Activated CD4-positive, alpha-beta T cell treated with anti-CD3 and anti-CD28 coated beads for 24 hours (primary cell): ENCODE measurements around the gene ZNF594.
"Not testable (repeated sequence)": the region's sequence is repeated elsewhere in the genome, so short reads cannot be mapped to it uniquely, and the experiment has no call there.

ENCODE experiments used
- DNase-seq, 2 donors: peaks; one replicate each; pipeline ENCODE4 v3.0.0-alpha.2; 2020; ENCODE audit warnings: low read depth in 2 of 2

Gene ZNF594

DNA sequence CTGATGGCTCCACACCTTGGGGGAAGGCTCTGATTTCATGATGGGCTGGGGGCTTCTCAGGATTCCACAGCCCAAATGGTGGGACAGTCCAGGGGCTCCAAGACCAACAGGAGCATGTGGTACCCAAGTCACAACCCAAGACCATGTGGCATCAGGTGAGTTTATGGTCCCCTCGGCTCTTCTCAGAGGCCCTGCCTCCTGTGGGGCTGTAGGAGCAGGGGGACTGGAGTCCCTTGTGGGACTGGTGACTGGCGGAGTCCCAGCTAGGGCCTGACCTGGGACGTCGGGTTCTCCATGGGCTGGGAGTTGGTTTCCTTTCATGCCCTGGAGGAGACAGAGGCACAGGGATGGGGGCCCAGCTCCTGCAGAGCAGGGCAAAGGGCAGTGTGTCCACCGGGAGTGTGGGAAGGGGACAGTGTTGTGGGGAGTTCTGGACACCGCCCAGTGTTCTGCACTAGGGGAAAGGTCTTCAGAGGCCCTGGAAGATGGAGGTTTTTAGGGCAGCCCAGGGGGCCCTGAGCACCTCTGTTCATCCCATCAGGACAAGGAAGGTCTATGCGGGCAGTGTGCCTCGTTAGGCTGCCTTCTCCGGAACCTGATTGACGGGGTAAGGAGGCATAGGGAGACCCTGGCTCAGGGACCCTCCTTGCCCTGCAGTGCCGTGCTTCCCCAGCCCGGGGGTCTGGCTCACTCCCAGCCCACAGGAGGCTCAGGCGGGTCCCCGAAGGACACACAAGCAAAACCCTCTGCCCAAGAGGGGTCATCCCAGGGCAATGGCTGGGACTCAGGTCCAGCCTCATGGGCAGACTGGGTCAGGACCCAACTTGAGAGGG is 54.9 kb downstream of the ZNF594 start:
- not testable (repeated sequence) for DNase-seq

DNA sequence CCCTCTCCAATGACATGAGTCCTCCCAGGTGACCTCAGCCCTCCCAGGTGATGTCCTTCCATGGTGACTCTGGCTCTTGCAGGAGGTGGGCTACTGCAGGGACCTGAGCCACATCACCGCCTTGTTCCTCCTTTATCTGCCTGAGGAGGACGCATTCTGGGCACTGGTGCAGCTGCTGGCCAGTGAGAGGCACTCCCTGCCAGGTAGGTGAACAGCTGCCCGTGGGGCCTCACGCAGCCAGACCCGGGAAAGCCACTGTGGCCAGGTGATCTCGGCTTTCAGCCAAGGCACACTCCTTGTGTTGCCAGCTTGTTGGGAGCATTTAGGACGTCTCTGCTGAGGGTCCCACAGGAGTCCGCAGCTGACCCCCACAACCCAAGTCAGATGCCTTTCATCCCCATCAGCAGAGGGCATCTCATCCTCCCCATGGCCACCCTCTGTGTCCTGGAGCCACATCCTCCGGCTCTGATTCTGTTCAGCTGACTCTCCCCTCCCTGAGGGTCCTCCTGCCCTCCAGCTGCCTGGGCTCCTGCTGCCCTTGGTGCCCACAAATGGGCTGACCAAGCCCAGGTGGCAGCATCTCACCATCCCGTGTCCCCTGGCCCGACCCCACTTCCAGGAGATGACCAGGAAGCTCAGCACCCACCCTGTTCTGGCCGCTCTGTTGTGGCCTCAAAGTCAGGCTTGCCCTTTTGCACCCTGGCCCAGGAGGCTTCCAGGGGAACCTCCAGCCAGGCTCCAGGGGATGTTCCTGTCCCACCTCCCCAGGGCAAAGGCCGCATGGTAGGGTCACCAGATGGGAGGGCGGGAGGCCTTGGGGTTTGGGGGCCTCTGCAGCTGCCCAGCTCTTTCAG is 55.7 kb downstream of the ZNF594 start:
- DNase-seq, result no peak

DNA sequence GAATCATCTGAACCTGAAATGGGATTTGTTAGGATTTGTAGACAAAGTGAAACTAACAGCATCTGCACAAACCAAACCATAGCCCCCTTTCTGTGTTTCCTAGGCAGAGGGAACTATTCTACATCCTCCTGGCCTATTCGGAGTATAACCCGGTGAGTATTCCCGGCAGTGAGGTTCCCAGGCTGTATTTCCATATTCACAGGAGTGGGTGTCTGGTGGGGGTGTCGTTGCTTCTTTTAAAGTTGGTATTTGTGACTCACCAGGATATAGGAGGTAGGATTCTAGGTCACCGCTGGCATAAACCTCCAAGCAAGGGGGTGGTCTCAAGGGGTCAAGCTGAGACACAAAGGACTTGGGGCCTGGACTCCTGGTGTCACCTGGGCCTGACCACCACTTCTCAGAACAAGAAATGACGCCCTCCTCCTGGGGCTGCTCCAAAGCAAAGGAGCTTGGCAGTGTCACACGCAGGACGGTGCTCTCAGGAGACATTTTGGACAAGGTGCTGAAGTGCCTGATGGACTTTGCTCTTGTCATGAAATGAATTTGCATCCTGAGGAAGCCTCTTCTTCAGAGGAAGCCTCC is 56.4 kb downstream of the ZNF594 start:
- DNase-seq, result not testable (repeated sequence)

- DNase-seq, result not testable (repeated sequence)
Observed at GRCh38 chr17:5134571-5134970, 57.1 kb downstream of the ZNF594 start.

DNA sequence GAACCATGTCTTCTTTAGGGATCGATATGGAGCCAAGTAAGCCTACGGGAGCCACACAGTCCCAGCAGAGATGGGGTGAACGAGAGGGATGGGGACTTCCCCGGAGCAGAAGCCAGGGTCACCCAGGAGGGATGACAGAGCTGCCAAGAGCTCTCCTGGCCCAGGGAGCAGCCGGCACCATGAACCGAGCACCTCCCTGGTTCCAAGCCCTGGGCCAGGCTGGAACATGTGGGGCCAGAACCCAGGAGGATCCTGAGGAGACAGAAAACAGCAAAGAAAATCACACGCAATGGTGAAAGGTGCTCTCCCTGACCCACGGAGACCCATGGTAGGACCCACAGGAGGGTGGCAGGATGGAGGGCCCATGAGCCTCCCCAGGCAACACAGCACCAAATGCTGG is 57.7 kb downstream of the ZNF594 start:
- not testable (repeated sequence) for DNase-seq

DNA sequence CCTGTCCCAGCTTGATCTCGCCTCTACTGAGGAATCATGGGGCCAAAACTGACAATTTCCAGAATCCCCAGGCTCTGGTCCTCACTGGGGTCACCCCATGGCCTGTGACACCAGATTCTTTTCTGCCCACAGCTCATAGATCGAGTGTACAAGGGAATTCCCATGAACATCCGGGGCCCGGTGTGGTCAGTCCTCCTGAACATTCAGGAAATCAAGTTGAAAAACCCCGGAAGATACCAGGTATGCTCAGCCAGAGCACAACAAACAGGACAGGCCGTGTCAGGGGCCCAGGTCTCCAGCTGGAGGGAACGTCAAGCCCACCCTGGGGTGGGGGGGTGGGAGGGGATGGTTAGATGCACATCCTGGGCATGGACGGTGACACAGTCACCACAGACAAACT is 58.4 kb downstream of the ZNF594 start:
- no peak for DNase-seq

DNA sequence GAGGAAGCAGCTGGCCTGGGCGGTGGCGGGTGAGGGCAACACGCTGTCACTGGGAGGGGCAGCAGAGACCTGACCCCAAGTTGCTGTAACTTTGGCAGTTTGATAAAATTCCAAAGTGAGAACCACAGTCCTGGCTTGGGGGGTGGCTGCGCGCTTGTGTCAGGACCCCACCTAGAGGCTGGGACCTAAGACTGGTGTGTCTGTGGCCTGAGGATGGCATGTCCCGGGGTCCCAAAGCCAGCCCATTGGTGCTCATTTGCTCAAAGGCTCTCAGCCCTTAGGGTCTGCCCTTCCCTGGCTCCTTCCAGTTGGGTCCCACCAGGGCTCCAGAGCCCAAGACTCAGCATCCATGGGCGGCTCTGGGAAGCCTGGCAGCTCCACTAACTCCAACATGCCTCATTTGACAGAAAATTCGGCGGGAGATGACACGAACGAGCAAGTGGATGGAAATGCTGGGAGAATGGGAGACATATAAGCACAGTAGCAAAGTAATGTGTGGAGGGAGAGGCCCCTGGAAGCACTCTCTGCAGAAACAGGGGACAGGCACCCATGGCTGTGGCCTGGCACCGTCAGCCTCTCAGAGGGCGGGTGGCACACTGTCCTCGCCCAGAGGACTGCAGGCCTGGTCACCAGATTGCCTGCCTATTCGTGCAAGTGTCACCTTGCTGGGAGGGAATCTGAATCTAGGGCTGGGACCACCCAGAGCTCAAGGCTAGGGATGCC is 59.0 kb downstream of the ZNF594 start:
- not testable (repeated sequence) for DNase-seq

GRCh38 chr17:5131799-5132502 is 59.7 kb downstream of the ZNF594 start:
- not testable (repeated sequence) for DNase-seq

- no peak for DNase-seq
Observed at GRCh38 chr17:5131146-5131715, 60.4 kb downstream of the ZNF594 start.

DNA sequence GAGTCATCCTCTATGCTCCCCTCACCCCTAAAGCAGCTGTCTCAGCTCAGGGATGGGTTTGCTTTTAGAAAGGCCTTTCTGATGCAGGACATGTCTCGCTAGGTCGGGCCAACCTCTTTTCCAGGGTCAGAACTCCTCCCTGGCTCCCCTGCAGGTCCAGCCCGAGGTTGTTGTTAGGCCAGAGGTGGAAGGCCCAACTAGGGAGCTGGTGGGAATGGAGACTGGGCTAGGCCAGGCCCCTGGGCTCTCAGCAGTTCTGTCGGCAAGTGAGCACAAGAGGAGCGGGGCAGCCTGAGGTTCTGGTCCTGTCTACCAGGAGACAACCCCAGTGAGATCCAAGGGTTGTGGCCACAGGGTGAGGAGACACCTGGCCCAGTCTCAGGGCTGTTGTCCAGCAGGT is 61.0 kb downstream of the ZNF594 start:
- DNase-seq, result not testable (repeated sequence)

DNA sequence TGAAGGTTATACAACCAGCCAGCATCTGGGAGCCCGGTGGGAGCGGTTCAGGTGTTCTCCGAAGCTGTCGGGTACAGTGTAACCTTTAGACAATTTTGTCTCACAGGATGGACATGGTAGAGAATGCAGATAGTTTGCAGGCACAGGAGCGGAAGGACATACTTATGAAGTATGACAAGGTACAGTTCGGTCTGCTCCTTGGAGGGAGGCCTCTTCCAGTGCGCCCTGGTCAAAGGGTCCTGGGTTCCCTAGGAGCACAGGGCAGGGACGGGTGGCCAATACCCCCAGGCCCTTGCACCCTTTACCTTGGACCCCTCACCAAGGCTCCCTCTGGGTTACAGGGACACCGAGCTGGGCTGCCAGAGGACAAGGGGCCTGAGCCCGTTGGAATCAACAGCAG is 61.4 kb downstream of the ZNF594 start:
- DNase-seq, result not testable (repeated sequence)

DNA sequence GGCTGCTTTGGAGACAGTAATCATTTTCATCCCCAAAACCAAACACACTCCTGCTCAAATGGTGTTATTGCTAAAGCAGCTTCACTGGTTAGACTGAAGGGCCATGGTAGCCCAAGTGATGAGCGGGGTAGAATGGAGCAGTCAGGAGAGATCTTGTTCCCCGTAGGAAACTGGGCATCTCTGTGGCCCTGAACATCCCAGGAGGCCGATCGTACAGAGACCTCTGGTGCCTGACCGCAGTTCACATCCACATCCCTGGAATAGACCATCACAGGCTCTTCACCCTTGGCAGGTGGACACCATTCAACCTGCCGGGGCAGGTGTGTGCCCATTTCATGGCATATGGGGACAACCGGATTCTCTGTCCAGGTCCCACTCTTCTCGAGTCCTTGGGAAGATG is 61.9 kb downstream of the ZNF594 start:
- DNase-seq, result not testable (repeated sequence)
